ENCODE results near the gene PACSIN2. TPM values are rescaled to one million over a fixed set of nuclear protein-coding genes. Genes with fewer than 3 reads are reported as not detected.
A peak's percentile ranks its signal among the peaks of the same experiment; 100 is the strongest.

Gene PACSIN2
- total and polyA plus RNA-seq, 10 of the 15 experiments (the other 5 are each of a cell fraction or from before 2014, with no cell fraction given) = 0.93 to 78.7 (median 46.8) TPM

DNA sequence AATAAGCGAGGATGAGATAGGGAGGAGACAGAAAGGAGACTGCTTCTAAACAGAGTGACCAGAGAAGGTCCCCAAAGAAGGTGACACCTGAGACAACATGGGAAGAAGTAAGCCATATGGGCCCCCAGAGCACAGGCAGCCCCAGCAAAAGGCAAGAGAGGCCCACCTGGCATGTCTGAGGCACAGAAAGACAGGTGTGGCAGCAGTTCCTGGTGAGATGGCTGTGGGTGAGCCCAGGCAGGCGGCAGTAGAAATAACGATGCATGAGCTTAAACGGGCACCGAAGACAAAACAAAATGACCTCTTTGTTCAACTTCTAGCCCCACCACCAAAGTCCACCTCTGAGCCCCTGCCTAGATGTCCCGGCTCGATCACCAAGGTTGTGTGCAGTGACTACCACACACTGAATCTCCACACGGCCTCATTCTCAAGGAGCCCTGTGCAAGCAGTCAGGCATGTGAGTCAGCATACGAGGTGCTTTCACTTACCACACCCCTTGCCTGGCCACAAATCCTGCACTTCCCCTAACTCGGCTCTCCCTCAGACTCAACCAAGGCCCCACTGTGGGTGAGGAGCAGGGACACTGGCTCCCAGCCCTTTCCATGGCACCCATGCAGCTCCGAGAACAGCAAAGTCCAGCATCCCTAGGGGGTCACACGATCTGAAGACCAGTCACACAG, 77.6 kb downstream of the PACSIN2 start:
- WGBS (ENCODE audit: insufficient coverage, insufficient replicate concordance, low lambda C conversion rate, missing lambda C conversion rate) = 10% methylated on average over 12 of the region's 12 CpGs
- TF ChIP-seq EP300 (IDR thresholded peaks at IDR 0.05; ENCODE audit: borderline replicate concordance in 1 of 2, control insufficient read depth in 1 of 2, low read depth in 2 of 2, low read length in 2 of 2) (no peak), MYC (IDR thresholded peaks at IDR 0.05; ENCODE audit: insufficient read depth, insufficient read length, insufficient replicate concordance, low read length, severe bottlenecking) (no peak), EGR1 (IDR thresholded peaks at IDR 0.05; ENCODE audit: borderline replicate concordance in 1 of 2, low read depth in 2 of 2, low read length in 2 of 2) (no peak), BRCA1 (IDR thresholded peaks at IDR 0.05; ENCODE audit: low read depth, low read length) (no peak), PAX5 (IDR thresholded peaks at IDR 0.05; ENCODE audit: borderline replicate concordance, low read depth, low read length) (peak; percentile 64; the same call in 1 of the 2 replicates), ESRRA (IDR thresholded peaks at IDR 0.05; ENCODE audit: low read length) (no peak), SP1 (IDR thresholded peaks at IDR 0.05; ENCODE audit: low read depth, low read length) (no peak), MEF2B (IDR thresholded peaks at IDR 0.05; ENCODE audit: partially characterized antibody, poor library complexity, severe bottlenecking) (no peak), SIN3A (IDR thresholded peaks at IDR 0.05; ENCODE audit: low read depth, low read length) (no peak), RFX5 (IDR thresholded peaks at IDR 0.05; ENCODE audit: low read depth, low read length) (no peak), ZNF622 (IDR thresholded peaks at IDR 0.05) (no peak), CHD4 (IDR thresholded peaks at IDR 0.05) (no peak), KLF5 (IDR thresholded peaks at IDR 0.05; ENCODE audit: partially characterized antibody) (no peak), TARDBP (IDR thresholded peaks at IDR 0.05; ENCODE audit: borderline replicate concordance) (no peak), BMI1 (IDR thresholded peaks at IDR 0.05; ENCODE audit: borderline replicate concordance) (no peak)
- TF ChIP-seq, protein P1, sequence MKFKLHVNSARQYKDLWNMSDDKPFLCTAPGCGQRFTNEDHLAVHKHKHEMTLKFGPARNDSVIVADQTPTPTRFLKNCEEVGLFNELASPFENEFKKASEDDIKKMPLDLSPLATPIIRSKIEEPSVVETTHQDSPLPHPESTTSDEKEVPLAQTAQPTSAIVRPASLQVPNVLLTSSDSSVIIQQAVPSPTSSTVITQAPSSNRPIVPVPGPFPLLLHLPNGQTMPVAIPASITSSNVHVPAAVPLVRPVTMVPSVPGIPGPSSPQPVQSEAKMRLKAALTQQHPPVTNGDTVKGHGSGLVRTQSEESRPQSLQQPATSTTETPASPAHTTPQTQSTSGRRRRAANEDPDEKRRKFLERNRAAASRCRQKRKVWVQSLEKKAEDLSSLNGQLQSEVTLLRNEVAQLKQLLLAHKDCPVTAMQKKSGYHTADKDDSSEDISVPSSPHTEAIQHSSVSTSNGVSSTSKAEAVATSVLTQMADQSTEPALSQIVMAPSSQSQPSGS (IDR thresholded peaks at IDR 0.05; ENCODE audit: low read length) = no peak
- TF ChIP-seq, protein P2, sequence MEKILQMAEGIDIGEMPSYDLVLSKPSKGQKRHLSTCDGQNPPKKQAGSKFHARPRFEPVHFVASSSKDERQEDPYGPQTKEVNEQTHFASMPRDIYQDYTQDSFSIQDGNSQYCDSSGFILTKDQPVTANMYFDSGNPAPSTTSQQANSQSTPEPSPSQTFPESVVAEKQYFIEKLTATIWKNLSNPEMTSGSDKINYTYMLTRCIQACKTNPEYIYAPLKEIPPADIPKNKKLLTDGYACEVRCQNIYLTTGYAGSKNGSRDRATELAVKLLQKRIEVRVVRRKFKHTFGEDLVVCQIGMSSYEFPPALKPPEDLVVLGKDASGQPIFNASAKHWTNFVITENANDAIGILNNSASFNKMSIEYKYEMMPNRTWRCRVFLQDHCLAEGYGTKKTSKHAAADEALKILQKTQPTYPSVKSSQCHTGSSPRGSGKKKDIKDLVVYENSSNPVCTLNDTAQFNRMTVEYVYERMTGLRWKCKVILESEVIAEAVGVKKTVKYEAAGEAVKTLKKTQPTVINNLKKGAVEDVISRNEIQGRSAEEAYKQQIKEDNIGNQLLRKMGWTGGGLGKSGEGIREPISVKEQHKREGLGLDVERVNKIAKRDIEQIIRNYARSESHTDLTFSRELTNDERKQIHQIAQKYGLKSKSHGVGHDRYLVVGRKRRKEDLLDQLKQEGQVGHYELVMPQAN (conservative IDR thresholded peaks at IDR 0.05) = no peak
- TF ChIP-seq, protein P3, sequence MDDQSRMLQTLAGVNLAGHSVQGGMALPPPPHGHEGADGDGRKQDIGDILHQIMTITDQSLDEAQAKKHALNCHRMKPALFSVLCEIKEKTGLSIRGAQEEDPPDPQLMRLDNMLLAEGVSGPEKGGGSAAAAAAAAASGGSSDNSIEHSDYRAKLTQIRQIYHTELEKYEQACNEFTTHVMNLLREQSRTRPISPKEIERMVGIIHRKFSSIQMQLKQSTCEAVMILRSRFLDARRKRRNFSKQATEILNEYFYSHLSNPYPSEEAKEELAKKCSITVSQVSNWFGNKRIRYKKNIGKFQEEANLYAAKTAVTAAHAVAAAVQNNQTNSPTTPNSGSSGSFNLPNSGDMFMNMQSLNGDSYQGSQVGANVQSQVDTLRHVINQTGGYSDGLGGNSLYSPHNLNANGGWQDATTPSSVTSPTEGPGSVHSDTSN (IDR thresholded peaks at IDR 0.05; ENCODE audit: insufficient replicate concordance, low read depth, low read length) = no peak

More for the DNA sequence above, 77.6 kb downstream of the PACSIN2 start:
- Histone ChIP-seq H3K9me3 (replicated peaks; ENCODE audit: control insufficient read depth, insufficient read depth, low read length) (no peaks in the 10 kb centered on the region), H3K36me3 (ENCODE audit: control insufficient read depth in 2 of 2, insufficient read depth in 2 of 2, low read length in 1 of 2) (peaks cover 0 to 7% of the 10 kb centered on the region in 2 experiments; a peak in 2 of 4 replicates), H3K27ac (ENCODE audit: control insufficient read depth, insufficient read depth) (peak overlapping the region; percentile 87), H3K4me3 (peak overlapping the region; percentile 12; the same call in 1 of the 2 replicates), H2AFZ (ENCODE audit: control insufficient read depth, low read depth, low read length) (no peak overlapping the region), H4K20me1 (ENCODE audit: control insufficient read depth, insufficient read depth) (no peaks in the 10 kb centered on the region), H3K9ac (ENCODE audit: control insufficient read depth, insufficient read depth, low read length) (peak overlapping the region; percentile 73), H3K27me3 (replicated peaks in 1 of 2; ENCODE audit: control insufficient read depth in 2 of 2, insufficient read depth in 2 of 2, low read length in 1 of 2) (no peaks in the 10 kb centered on the region), H3K79me2 (ENCODE audit: control insufficient read depth, insufficient read depth, low read length) (peaks cover 70% of the 10 kb centered on the region), H3K4me2 (ENCODE audit: control insufficient read depth, insufficient read depth) (peak overlapping the region; percentile 96), H3K4me1 (ENCODE audit: control insufficient read depth, insufficient read depth, low read length) (peaks cover 58% of the 10 kb centered on the region)
- no TSS peak for BruUV-seq (replicated peaks)
- in situ Hi-C loops (cut with MboI) = no loop called here
- no peak for FAIRE-seq
- ChIA-PET RAD21 (ENCODE audit: unreplicated experiment) (interaction anchor here (0.6 to 0.9 kb wide), 3 partner anchors 31 to 76 kb away, joined by 3 to 4 read pairs (median 4); no protein-coding TSS in a partner anchor), POLR2A (interaction anchor here (0.6 to 1.3 kb wide), 4 partner anchors 8 to 25 kb away, joined by 3 to 8 read pairs (median 4); no protein-coding TSS in a partner anchor), CTCF (interaction anchor here (0.6 to 2.3 kb wide), 6 partner anchors 10 to 76 kb away, joined by 3 to 6 read pairs (median 3); no protein-coding TSS in a partner anchor), SMC1A (ENCODE audit: uncharacterized antibody, unreplicated experiment) (interaction anchor here (0.9 to 1.7 kb wide), 6 partner anchors 8 to 42 kb away, joined by 3 to 6 read pairs (median 3); no protein-coding TSS in a partner anchor)
- DNase-seq (ENCODE audit: low read depth, low spot score) = no peak
- peak; percentile 79 for ATAC-seq
- intact Hi-C loops (cut with micrococcal nuclease; ENCODE audit: unreplicated experiment) = no loop called here

All from GM12878 (cell line).